Adrenal gland (tissue), 5 donors: ENCODE data around the gene TDRKH.

Source experiments
- POLR2A ChIP-seq, 2 donors: fragments of 450-650 bp; IDR thresholded peaks; one replicate each; pipeline ENCODE4 v1.6.1; 2017; ENCODE audit warnings: antibody characterized with exemption in 2 of 2, mild to moderate bottlenecking in 2 of 2, moderate library complexity in 1 of 2
- TF ChIP-seq, protein P1 (sequence below), 6 experiments: fragments of 450-650 bp in 4 of 6; fragments of 200-600 bp in 2 of 6; sonication (generic) in 1 of 6; IDR thresholded peaks; 1 replicate in 5 of 6; 2 replicates in 1 of 6; pipeline versions ENCODE4 v1.5.1 to v1.8.0; 2016 to 2021; ENCODE audit warnings: antibody characterized with exemption in 6 of 6, mild to moderate bottlenecking in 2 of 6, moderate library complexity in 1 of 6
- donor health status: DM: no; HTN: no; CAD: no.

DNA sequence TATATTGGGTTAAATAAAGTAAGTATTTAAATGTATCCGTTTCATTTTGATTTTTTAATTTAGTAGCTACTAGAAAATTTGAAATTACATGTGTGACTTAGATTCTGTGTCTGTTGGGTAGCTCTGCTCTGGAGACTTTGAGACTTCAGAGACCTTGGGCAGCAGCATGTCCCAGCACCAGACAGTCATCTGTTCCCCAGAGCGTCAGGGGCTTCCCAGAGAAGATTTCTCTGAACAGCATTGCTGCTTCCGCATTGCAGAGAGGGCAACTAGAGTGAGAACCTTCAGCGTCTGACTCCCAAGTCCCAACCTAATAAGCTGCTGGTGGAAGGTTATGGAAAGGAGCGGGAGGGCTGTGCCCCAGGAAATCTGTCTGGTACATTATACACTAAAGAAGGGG, 8.3 kb upstream of the TDRKH start:
- TF ChIP-seq, protein P1, sequence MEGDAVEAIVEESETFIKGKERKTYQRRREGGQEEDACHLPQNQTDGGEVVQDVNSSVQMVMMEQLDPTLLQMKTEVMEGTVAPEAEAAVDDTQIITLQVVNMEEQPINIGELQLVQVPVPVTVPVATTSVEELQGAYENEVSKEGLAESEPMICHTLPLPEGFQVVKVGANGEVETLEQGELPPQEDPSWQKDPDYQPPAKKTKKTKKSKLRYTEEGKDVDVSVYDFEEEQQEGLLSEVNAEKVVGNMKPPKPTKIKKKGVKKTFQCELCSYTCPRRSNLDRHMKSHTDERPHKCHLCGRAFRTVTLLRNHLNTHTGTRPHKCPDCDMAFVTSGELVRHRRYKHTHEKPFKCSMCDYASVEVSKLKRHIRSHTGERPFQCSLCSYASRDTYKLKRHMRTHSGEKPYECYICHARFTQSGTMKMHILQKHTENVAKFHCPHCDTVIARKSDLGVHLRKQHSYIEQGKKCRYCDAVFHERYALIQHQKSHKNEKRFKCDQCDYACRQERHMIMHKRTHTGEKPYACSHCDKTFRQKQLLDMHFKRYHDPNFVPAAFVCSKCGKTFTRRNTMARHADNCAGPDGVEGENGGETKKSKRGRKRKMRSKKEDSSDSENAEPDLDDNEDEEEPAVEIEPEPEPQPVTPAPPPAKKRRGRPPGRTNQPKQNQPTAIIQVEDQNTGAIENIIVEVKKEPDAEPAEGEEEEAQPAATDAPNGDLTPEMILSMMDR (IDR thresholded peaks at IDR 0.05), result no peak
- TF ChIP-seq POLR2A (IDR thresholded peaks at IDR 0.05), result no peak
